IPS-15b (cell line): ENCODE results near the gene AGAP1.

Source experiments
- H3K27me3 ChIP-seq: one replicate; pipeline ENCODE4 v1.6.1; 2013; ENCODE audit warnings: low read length; ENCODE audit not compliant: control insufficient read depth, insufficient read depth
- H3K36me3 ChIP-seq: one replicate; pipeline ENCODE4 v1.6.1; 2013; ENCODE audit warnings: low read length; ENCODE audit not compliant: control insufficient read depth, insufficient read depth
- H3K4me1 ChIP-seq: one replicate; pipeline ENCODE4 v1.6.1; 2013; ENCODE audit warnings: mild to moderate bottlenecking, low read length; ENCODE audit not compliant: control insufficient read depth, insufficient read depth
- H3K4me3 ChIP-seq: one replicate; pipeline ENCODE4 v1.5.1; 2013; ENCODE audit warnings: low read depth, low read length
- H3K9ac ChIP-seq: one replicate; pipeline ENCODE4 v1.6.1; 2013; ENCODE audit warnings: low read depth, mild to moderate bottlenecking, low read length
- H3K9me3 ChIP-seq: one replicate; pipeline ENCODE4 v1.6.1; 2013; ENCODE audit warnings: mild to moderate bottlenecking, low read length; ENCODE audit not compliant: control insufficient read depth, insufficient read depth

AGAP1 gene

DNA sequence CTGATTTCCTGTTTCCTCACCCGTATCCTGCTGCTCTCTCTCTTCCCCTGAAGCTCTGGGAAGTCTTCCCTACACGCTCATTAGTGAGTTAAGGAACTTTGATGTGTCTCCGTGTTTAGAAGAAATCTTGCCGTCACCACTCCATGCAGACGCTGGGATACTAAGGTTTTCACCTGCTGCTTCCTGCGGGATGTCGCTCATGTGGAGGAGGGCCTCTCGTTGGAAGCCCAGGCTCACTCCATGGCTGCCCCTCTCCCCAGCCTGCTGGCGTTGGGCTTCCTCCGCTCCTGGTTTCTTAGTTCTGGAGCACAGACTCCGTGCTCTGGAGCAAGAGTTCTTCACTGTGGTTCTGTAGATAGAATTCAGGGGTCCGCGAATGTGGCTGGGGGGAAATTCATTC lies 348.0 kb downstream of the AGAP1 start:
- Histone ChIP-seq H3K27me3 (no peaks in the 10 kb centered on the region), H3K9me3 (no peaks in the 10 kb centered on the region), H3K4me3 (no peak overlapping the region), H3K9ac (no peak overlapping the region), H3K36me3 (no peaks in the 10 kb centered on the region), H3K4me1 (no peaks in the 10 kb centered on the region)

GRCh38 chr2:235842941-235843340 lies 349.1 kb downstream of the AGAP1 start:
- Histone ChIP-seq H3K4me3 (no peak overlapping the region), H3K4me1 (no peaks in the 10 kb centered on the region), H3K9ac (no peak overlapping the region), H3K27me3 (no peaks in the 10 kb centered on the region), H3K9me3 (no peaks in the 10 kb centered on the region), H3K36me3 (no peaks in the 10 kb centered on the region)

GRCh38 chr2:235843591-235844395 lies 349.9 kb downstream of the AGAP1 start:
- Histone ChIP-seq H3K9ac (no peak overlapping the region), H3K9me3 (no peaks in the 10 kb centered on the region), H3K36me3 (no peaks in the 10 kb centered on the region), H3K4me1 (no peaks in the 10 kb centered on the region), H3K27me3 (no peaks in the 10 kb centered on the region), H3K4me3 (no peak overlapping the region)

DNA sequence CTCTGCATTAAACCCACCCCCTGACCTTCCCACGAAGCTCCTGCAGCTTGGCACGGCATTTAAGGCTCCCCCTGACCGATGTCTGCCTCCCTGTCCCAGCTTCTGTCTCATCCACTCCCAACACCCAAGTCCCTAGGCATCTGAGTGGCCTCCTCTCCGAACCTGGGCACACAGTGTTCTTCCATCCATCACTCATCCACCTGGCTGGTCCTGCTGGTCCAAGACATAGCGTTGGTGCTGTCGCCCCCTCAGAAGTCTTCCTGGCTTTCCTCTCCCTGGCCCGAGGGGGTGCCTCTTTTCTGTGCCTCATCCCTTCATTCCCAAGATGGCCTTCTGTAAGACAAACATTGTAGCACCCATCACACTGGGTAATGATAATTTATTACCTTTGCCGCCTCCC lies 350.7 kb downstream of the AGAP1 start:
- no peaks in the 10 kb centered on the region for H3K9me3 ChIP-seq
- H3K4me3 ChIP-seq: no peak overlapping the region
- no peak overlapping the region for H3K9ac ChIP-seq
- no peaks in the 10 kb centered on the region for H3K36me3 ChIP-seq
- H3K27me3 ChIP-seq: no peaks in the 10 kb centered on the region
- H3K4me1 ChIP-seq: no peaks in the 10 kb centered on the region

DNA sequence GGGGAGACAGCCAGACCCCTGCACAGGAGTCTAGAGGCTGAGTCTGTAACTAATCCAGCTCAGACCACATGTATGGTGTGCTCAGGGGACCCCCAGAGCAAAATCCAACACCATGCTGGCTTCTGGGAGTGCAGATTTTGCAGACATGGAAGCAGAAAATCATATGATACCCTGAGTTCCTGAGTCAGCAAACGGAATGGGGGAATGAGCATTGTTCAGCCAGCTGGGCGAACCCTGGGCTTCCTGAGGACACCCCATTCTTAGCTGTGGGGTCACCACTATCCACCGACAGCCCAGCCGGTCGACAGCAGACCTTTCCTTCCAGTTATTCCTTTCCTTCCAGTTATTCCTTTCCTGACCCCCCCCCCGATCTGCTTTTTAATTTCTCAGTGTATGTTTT lies 351.4 kb downstream of the AGAP1 start:
- H3K27me3 ChIP-seq: no peaks in the 10 kb centered on the region
- no peaks in the 10 kb centered on the region for H3K36me3 ChIP-seq
- no peaks in the 10 kb centered on the region for H3K9me3 ChIP-seq
- H3K4me1 ChIP-seq: no peaks in the 10 kb centered on the region
- H3K9ac ChIP-seq: no peak overlapping the region
- no peak overlapping the region for H3K4me3 ChIP-seq

GRCh38 chr2:235847576-235847975 lies 353.7 kb downstream of the AGAP1 start:
- H3K9ac ChIP-seq: no peak overlapping the region
- H3K27me3 ChIP-seq: no peaks in the 10 kb centered on the region
- no peaks in the 10 kb centered on the region for H3K9me3 ChIP-seq
- no peak overlapping the region for H3K4me3 ChIP-seq
- H3K36me3 ChIP-seq: no peaks in the 10 kb centered on the region
- no peaks in the 10 kb centered on the region for H3K4me1 ChIP-seq

- H3K4me3 ChIP-seq: no peak overlapping the region
- no peak overlapping the region for H3K9ac ChIP-seq
- H3K36me3 ChIP-seq: no peaks in the 10 kb centered on the region
- H3K9me3 ChIP-seq: no peaks in the 10 kb centered on the region
- no peaks in the 10 kb centered on the region for H3K4me1 ChIP-seq
- H3K27me3 ChIP-seq: no peaks in the 10 kb centered on the region
These were observed 354.2 kb downstream of the AGAP1 start for GRCh38 chr2:235848055-235848454.

GRCh38 chr2:235848946-235849345 lies 355.1 kb downstream of the AGAP1 start:
- H3K36me3 ChIP-seq: no peaks in the 10 kb centered on the region
- H3K4me1 ChIP-seq: no peaks in the 10 kb centered on the region
- no peak overlapping the region for H3K4me3 ChIP-seq
- H3K27me3 ChIP-seq: no peaks in the 10 kb centered on the region
- no peak overlapping the region for H3K9ac ChIP-seq
- H3K9me3 ChIP-seq: no peaks in the 10 kb centered on the region

GRCh38 chr2:235849489-235849888 lies 355.6 kb downstream of the AGAP1 start:
- Histone ChIP-seq H3K4me1 (no peaks in the 10 kb centered on the region), H3K36me3 (no peaks in the 10 kb centered on the region)

DNA sequence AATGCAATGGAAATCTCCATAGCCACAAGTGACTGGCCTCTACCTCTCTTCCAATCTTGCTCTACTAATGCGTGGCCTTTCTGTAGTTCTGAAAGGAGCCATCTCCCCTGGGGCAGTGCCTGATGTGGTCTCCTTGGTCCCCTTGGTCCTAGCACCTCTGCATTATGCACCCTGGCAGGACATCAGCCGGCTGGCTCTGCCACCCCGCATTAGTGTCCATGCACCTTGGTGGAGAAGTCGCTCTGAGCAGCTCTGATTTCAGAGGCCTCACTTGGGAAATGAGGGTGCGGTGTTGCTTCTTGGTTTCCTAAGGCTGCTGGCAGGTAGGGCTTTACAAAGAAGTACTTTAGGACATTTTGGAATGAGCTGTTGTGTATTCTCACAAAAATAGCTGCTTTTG lies 356.4 kb downstream of the AGAP1 start:
- no peak overlapping the region for H3K4me3 ChIP-seq
- H3K27me3 ChIP-seq: no peaks in the 10 kb centered on the region
- H3K9ac ChIP-seq: no peak overlapping the region
- H3K9me3 ChIP-seq: no peaks in the 10 kb centered on the region
- no peaks in the 10 kb centered on the region for H3K36me3 ChIP-seq
- H3K4me1 ChIP-seq: no peaks in the 10 kb centered on the region

More at GRCh38 chr2:235849489-235849888, 355.6 kb downstream of the AGAP1 start:
- Histone ChIP-seq H3K9ac (no peak overlapping the region), H3K4me3 (no peak overlapping the region), H3K9me3 (no peaks in the 10 kb centered on the region), H3K27me3 (no peaks in the 10 kb centered on the region)

DNA sequence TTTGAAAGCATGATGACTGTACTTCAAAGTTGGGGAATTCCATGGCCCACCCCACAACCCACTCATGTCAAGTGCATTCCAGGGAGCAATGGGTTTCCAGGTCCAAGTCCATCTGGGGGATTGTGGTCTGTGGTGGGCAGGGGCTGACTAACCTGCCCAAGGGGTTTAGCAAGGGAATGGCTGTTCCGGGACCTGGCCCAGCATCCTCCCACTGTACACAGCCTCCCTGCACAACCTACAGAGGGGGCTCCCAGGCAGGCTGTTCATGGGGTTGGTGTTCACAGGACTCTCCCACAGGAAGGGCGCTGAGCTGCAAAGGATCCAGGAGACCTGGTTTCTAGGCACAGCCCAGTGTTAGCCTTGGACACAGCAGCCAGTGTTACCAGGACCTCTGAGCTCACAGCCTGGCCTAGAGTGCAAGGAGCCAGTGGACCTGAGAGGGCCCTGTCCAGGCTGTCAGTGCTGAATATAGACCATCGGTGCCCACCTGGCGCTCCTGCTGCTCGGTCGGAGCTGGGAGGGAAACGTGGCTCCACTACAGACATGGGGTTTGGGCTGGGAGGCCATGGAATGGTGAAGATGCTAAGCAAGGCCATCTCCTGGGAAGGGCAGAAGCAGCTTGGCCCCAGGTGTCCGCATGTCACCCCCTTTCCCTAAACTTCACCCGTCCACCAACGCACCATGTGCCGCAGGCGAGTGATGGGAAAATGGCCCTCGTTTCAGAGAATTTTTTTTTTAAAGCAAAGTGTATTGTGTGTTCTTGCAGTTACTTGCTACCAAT lies 357.1 kb downstream of the AGAP1 start:
- no peaks in the 10 kb centered on the region for H3K27me3 ChIP-seq
- no peak overlapping the region for H3K4me3 ChIP-seq
- no peaks in the 10 kb centered on the region for H3K9me3 ChIP-seq
- H3K9ac ChIP-seq: no peak overlapping the region
- no peaks in the 10 kb centered on the region for H3K4me1 ChIP-seq
- H3K36me3 ChIP-seq: no peaks in the 10 kb centered on the region
